Stimulated activated naive CD8-positive, alpha-beta T cell treated with anti-CD3 and anti-CD28 coated beads, Interleukin-15, Interleukin-2, amounts not matched to agents 100 U/mL and 50 U/mL, for 24 hours (primary cell): ENCODE measurements around the gene KMT2D.

ENCODE experiments used
- ATAC-seq: fragments of 150-1000 bp; cut with Tn5 transposase; one replicate; pipeline ENCODE4 v1.10.0; 2021
- DNase-seq: peaks from one replicate; pipeline ENCODE4 v3.0.0; 2021

The KMT2D gene

GRCh38 chr12:49034286-49034622, 26.3 kb downstream of the KMT2D start:
- DNase-seq (no peak), ATAC-seq (no peak)

- DNase-seq (no peak), ATAC-seq (no peak)
Measured at GRCh38 chr12:49033611-49034285, 26.8 kb downstream of the KMT2D start.

GRCh38 chr12:49032679-49033447, 27.7 kb downstream of the KMT2D start:
- ATAC-seq (peak; percentile 8), DNase-seq (no peak)

GRCh38 chr12:49032276-49032675, 28.3 kb downstream of the KMT2D start:
- no peak for DNase-seq
- ATAC-seq, result no peak

GRCh38 chr12:49031573-49032161, 28.9 kb downstream of the KMT2D start:
- DNase-seq, result no peak
- no peak for ATAC-seq

GRCh38 chr12:49030714-49031572, 29.7 kb downstream of the KMT2D start:
- DNase-seq (no peak), ATAC-seq (no peak)

GRCh38 chr12:49030119-49030518, 30.5 kb downstream of the KMT2D start:
- no peak for ATAC-seq

GRCh38 chr12:49028666-49029275, 31.8 kb downstream of the KMT2D start:
- DNase-seq, result no peak
- ATAC-seq, result no peak

More at GRCh38 chr12:49030119-49030518, 30.5 kb downstream of the KMT2D start:
- no peak for DNase-seq

- DNase-seq (no peak), ATAC-seq (no peak)
Measured at GRCh38 chr12:49027846-49028555, 32.6 kb downstream of the KMT2D start.

GRCh38 chr12:49026678-49027480, 33.7 kb downstream of the KMT2D start:
- DNase-seq (no peak), ATAC-seq (no peak)

GRCh38 chr12:49026101-49026500, 34.5 kb downstream of the KMT2D start:
- ATAC-seq, result no peak

GRCh38 chr12:49025463-49025862, 35.1 kb downstream of the KMT2D start:
- ATAC-seq, result no peak
- no peak for DNase-seq

More at GRCh38 chr12:49026101-49026500, 34.5 kb downstream of the KMT2D start:
- no peak for DNase-seq

- DNase-seq (no peak), ATAC-seq (no peak)
Measured at GRCh38 chr12:49024543-49024942, 36.1 kb downstream of the KMT2D start.

GRCh38 chr12:49023812-49024211, 36.8 kb downstream of the KMT2D start:
- ATAC-seq (no peak), DNase-seq (no peak)

- no peak for ATAC-seq
- DNase-seq, result no peak
Measured at GRCh38 chr12:49022558-49023178, 37.9 kb downstream of the KMT2D start.

- ATAC-seq, result no peak
- no peak for DNase-seq
Measured at GRCh38 chr12:49021292-49021915, 39.2 kb downstream of the KMT2D start.

GRCh38 chr12:49020441-49020840, 40.2 kb downstream of the KMT2D start:
- no peak for ATAC-seq

GRCh38 chr12:49019443-49020324, 40.9 kb downstream of the KMT2D start:
- ATAC-seq, result no peak
- DNase-seq, result peak; percentile 61

More at GRCh38 chr12:49020441-49020840, 40.2 kb downstream of the KMT2D start:
- no peak for DNase-seq

- ATAC-seq, result peak; percentile 14
- no peak for DNase-seq
Measured at GRCh38 chr12:49019120-49019430, 41.5 kb downstream of the KMT2D start.
